ENCODE results near the gene DYNLT4. TPM values are rescaled to one million over a fixed set of nuclear protein-coding genes. Genes with fewer than 3 reads are reported as not detected.
A peak's percentile ranks its signal among the peaks of the same experiment; 100 is the strongest.

The DYNLT4 gene
- total and polyA plus RNA-seq, 2 of the 13 experiments (the other 11 are each of a cell fraction or from before 2014, with no cell fraction given), result 0.77 TPM; not detected in 1

DNA sequence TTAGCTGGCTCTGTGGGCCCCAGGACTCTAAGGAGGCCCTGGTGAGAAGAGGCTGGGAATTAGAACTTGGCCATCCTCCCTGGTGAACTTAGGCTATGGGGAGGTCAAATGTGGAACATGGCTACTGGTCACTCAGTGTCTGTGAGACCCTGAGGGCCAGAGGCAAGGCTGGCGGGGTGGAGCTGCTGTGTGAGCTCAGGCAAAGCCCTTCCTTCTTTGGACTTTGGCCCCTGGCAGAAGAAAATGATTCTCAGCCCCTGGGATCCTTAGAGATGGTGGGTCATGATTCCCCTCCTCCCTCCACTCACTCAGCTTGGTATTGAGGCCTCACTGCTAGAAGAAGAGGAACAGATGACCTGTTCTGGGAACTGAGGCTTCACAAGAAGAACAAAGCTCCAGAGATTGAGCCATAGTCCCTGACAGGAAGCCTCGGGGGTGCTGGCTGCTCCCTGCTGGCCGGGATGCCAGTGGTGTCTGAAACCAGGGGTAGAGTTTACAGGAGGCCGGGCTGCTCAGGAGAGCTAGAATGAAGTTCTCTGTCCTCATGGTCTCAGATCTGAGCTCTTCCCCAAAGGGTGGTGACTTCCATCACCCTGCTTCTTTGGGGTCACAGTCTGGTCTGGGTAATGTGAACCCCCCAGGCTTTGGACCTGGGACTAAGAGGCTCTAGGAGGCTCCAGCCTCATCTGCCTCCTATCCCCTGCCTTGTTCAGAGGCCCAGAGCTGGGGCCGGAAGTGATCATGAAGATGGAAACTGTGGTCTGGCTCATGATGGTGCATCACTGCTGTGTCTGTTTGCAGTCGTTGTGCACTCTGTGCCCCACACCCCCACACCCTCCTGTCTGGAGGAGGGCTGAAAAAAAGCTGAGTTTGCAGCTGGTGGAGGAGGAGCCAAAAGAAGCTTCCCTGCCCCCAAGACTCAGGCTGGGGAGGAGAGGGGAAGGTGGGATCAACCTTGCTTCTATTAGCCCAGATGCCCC, 2.1 kb upstream of the DYNLT4 start (continued):
- TF ChIP-seq, protein P1, sequence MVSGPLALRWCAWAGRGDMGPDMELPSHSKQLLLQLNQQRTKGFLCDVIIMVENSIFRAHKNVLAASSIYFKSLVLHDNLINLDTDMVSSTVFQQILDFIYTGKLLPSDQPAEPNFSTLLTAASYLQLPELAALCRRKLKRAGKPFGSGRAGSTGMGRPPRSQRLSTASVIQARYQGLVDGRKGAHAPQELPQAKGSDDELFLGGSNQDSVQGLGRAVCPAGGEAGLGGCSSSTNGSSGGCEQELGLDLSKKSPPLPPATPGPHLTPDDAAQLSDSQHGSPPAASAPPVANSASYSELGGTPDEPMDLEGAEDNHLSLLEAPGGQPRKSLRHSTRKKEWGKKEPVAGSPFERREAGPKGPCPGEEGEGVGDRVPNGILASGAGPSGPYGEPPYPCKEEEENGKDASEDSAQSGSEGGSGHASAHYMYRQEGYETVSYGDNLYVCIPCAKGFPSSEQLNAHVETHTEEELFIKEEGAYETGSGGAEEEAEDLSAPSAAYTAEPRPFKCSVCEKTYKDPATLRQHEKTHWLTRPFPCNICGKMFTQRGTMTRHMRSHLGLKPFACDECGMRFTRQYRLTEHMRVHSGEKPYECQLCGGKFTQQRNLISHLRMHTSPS (CRISPR knock-in tag; IDR thresholded peaks at IDR 0.05; ENCODE audit: low read depth), result no peak
- TF ChIP-seq YEATS4 (CRISPR knock-in tag; IDR thresholded peaks at IDR 0.05; ENCODE audit: borderline replicate concordance), result no peak; the same call in 1 of the 2 replicates
- no peak for TF ChIP-seq ZC3H13 (CRISPR knock-in tag; IDR thresholded peaks at IDR 0.05)
- TF ChIP-seq ZNF335 (CRISPR knock-in tag; IDR thresholded peaks at IDR 0.05), result no peak
- TF ChIP-seq ZNF292 (CRISPR knock-in tag; IDR thresholded peaks at IDR 0.05; ENCODE audit: borderline replicate concordance, low read depth), result no peak
- TF ChIP-seq JDP2 (CRISPR knock-in tag; IDR thresholded peaks at IDR 0.05; ENCODE audit: borderline replicate concordance), result no peak
- peak; percentile 62 for TF ChIP-seq GABPB1 (CRISPR knock-in tag; IDR thresholded peaks at IDR 0.05)
- TF ChIP-seq ZFP82 (CRISPR knock-in tag; IDR thresholded peaks at IDR 0.05; ENCODE audit: borderline replicate concordance), result no peak
- TF ChIP-seq SNAI1 (CRISPR knock-in tag; IDR thresholded peaks at IDR 0.05; ENCODE audit: borderline replicate concordance), result peak; percentile 60; the same call in 1 of the 2 replicates
- no peak for TF ChIP-seq ZNF180 (CRISPR knock-in tag; IDR thresholded peaks at IDR 0.05; ENCODE audit: borderline replicate concordance, low read depth)
- no peak for TF ChIP-seq KAT2B (IDR thresholded peaks at IDR 0.05; ENCODE audit: borderline replicate concordance, low read depth, low read length)
- TF ChIP-seq ZBTB14 (CRISPR knock-in tag; IDR thresholded peaks at IDR 0.05), result no peak
- no peak for TF ChIP-seq ZSCAN9 (CRISPR knock-in tag; IDR thresholded peaks at IDR 0.05; ENCODE audit: borderline replicate concordance)
- TF ChIP-seq NCOA5 (CRISPR knock-in tag; IDR thresholded peaks at IDR 0.05), result no peak
- no peak; the same call in 1 of the 2 replicates for TF ChIP-seq ARNT2 (CRISPR knock-in tag; IDR thresholded peaks at IDR 0.05; ENCODE audit: low read depth)
- TF ChIP-seq, protein P2, sequence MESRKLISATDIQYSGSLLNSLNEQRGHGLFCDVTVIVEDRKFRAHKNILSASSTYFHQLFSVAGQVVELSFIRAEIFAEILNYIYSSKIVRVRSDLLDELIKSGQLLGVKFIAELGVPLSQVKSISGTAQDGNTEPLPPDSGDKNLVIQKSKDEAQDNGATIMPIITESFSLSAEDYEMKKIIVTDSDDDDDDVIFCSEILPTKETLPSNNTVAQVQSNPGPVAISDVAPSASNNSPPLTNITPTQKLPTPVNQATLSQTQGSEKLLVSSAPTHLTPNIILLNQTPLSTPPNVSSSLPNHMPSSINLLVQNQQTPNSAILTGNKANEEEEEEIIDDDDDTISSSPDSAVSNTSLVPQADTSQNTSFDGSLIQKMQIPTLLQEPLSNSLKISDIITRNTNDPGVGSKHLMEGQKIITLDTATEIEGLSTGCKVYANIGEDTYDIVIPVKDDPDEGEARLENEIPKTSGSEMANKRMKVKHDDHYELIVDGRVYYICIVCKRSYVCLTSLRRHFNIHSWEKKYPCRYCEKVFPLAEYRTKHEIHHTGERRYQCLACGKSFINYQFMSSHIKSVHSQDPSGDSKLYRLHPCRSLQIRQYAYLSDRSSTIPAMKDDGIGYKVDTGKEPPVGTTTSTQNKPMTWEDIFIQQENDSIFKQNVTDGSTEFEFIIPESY (CRISPR knock-in tag; IDR thresholded peaks at IDR 0.05), result no peak
- no peak for TF ChIP-seq ZNF20 (CRISPR knock-in tag; IDR thresholded peaks at IDR 0.05)
- TF ChIP-seq RFXAP (CRISPR knock-in tag; IDR thresholded peaks at IDR 0.05; ENCODE audit: borderline replicate concordance), result no peak
- no peak for TF ChIP-seq HIVEP1 (CRISPR knock-in tag; IDR thresholded peaks at IDR 0.05)
- no peak for TF ChIP-seq POGK (CRISPR knock-in tag; conservative IDR thresholded peaks at IDR 0.05)
- TF ChIP-seq ZNF44 (CRISPR knock-in tag; IDR thresholded peaks at IDR 0.05), result no peak
- no peak for TF ChIP-seq ZBTB20 (CRISPR knock-in tag; IDR thresholded peaks at IDR 0.05; ENCODE audit: borderline replicate concordance, low read depth)
- TF ChIP-seq HNF4A (CRISPR knock-in tag; IDR thresholded peaks at IDR 0.05), result peak; percentile 78
